Smooth muscle cell (in vitro differentiated cells): Measurements from ENCODE around the gene FEZ2. TPM values are rescaled to one million over a fixed set of nuclear protein-coding genes. Genes with fewer than 3 reads are reported as not detected.

Experiments used
- DNase-seq: peaks from one replicate; lab custom pipeline; 2025; ENCODE audit not compliant: unreplicated experiment; lab: John Stamatoyannopoulos, UW
- H2AFZ ChIP-seq: fragments of 200-600 bp; sonication (generic); 2 replicates; pipeline ENCODE4 v1.6.0; 2016; ENCODE audit warnings: antibody characterized with exemption, low read depth, mild to moderate bottlenecking
- H3F3A ChIP-seq: fragments of 200-600 bp; sonication (generic); 2 replicates; pipeline ENCODE4 v1.6.0; 2017; ENCODE audit warnings: antibody characterized with exemption, low read depth
- H3K27ac ChIP-seq: fragments of 200-600 bp; sonication (generic); 2 replicates; pipeline ENCODE4 v1.5.1; 2016; ENCODE audit warnings: low read depth, mild to moderate bottlenecking
- H3K27me3 ChIP-seq: fragments of 200-600 bp; sonication (generic); 2 replicates; pipeline ENCODE4 v1.6.1; 2016; ENCODE audit warnings: low read depth, mild to moderate bottlenecking
- H3K36me3 ChIP-seq: fragments of 200-600 bp; sonication (generic); 2 replicates; pipeline ENCODE4 v1.5.1; 2016; ENCODE audit warnings: low read depth
- H3K4me1 ChIP-seq: fragments of 200-600 bp; sonication (generic); 2 replicates; pipeline ENCODE4 v1.5.1; 2016; ENCODE audit warnings: low read depth
- H3K4me2 ChIP-seq: fragments of 200-600 bp; sonication (generic); 2 replicates; pipeline ENCODE4 v1.6.0; 2016; ENCODE audit warnings: mild to moderate bottlenecking
- H3K4me3 ChIP-seq: fragments of 200-600 bp; sonication (generic); 2 replicates; pipeline ENCODE4 v1.5.1; 2016; ENCODE audit warnings: mild to moderate bottlenecking
- H3K79me2 ChIP-seq: fragments of 200-600 bp; sonication (generic); 2 replicates; pipeline ENCODE4 v1.6.0; 2016; ENCODE audit warnings: low read depth, mild to moderate bottlenecking
- H3K9ac ChIP-seq: fragments of 200-600 bp; sonication (generic); 2 replicates; pipeline ENCODE4 v1.6.0; 2016; ENCODE audit warnings: low read depth
- H3K9me3 ChIP-seq: fragments of 200-600 bp; sonication (generic); replicated peaks from 2 replicates; pipeline ENCODE4 v1.5.1; 2016; ENCODE audit warnings: low read depth
- H4K20me1 ChIP-seq: fragments of 200-600 bp; sonication (generic); 2 replicates; pipeline ENCODE4 v1.6.0; 2016; ENCODE audit warnings: low read depth
- CTCF ChIP-seq: fragments of 200-600 bp; sonication (generic); IDR thresholded peaks from 2 replicates; pipeline ENCODE4 v1.5.1; 2017; ENCODE audit warnings: borderline replicate concordance, mild to moderate bottlenecking, antibody characterized with exemption; ENCODE audit not compliant: insufficient read depth, poor library complexity, severe bottlenecking
- WGBS: methylation state at CpG from one replicate; pipeline ENCODE4 v1.1.7; 2016; ENCODE audit warnings: low lambda C conversion rate; 5-methylcytosine and 5-hydroxymethylcytosine counted together
- polyA plus RNA-seq: library from polyadenylated mRNA; unstranded; fragments of >200 nt; fragmentation: Nextera tagmentation; extraction: Ambion mirVana; gene quantifications from 2 replicates; pipeline ENCODE4 v1.2.1, GENCODE V29; 2016
- total RNA-seq: library from RNA; depleted of rRNA; stranded (reverse); fragments of >200 nt; gene quantifications from 2 replicates; pipeline ENCODE4 v1.2.3, GENCODE V29; 2014

Gene FEZ2
- total and polyA plus RNA-seq, 2 experiments from 2014 or later: 17.7 to 69.0 TPM

DNA sequence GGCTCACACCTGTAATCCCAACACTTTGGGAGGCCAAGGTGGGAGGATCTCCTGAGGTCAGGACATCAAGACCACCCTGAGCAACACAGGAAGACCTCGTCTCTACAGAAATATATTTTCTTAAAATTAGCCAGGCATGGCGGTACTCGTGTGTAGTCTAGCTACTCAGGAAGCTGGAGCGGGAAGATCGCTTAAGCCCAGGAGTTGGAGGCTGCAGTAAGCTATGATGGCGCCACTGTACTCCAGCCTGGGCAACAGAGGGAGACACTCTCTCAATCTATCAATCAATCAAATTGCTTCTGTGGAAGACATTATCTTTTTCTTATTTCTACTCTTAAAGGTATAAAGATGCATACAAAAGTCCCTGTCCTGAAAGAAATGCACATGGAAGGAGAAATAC, 11.3 kb downstream of the FEZ2 start:
- H3K79me2 ChIP-seq: peaks cover 12% of the 10 kb centered on the region
- H3K4me3 ChIP-seq: no peak overlapping the region
- H3K27ac ChIP-seq: no peak overlapping the region
- DNase-seq: no peak
- H3K4me2 ChIP-seq: no peak overlapping the region
- H4K20me1 ChIP-seq: peaks cover 37% of the 10 kb centered on the region
- H3K27me3 ChIP-seq: no peaks in the 10 kb centered on the region
- H3K9ac ChIP-seq: no peak overlapping the region
- no peaks in the 10 kb centered on the region for H3K4me1 ChIP-seq
- H2AFZ ChIP-seq: no peak overlapping the region
- peaks cover 8% of the 10 kb centered on the region for H3K36me3 ChIP-seq
- TF ChIP-seq CTCF: no peak
- WGBS: 99% methylated on average over 6 of the region's 6 CpGs
- no peaks in the 10 kb centered on the region for H3F3A ChIP-seq
- H3K9me3 ChIP-seq: no peaks in the 10 kb centered on the region

DNA sequence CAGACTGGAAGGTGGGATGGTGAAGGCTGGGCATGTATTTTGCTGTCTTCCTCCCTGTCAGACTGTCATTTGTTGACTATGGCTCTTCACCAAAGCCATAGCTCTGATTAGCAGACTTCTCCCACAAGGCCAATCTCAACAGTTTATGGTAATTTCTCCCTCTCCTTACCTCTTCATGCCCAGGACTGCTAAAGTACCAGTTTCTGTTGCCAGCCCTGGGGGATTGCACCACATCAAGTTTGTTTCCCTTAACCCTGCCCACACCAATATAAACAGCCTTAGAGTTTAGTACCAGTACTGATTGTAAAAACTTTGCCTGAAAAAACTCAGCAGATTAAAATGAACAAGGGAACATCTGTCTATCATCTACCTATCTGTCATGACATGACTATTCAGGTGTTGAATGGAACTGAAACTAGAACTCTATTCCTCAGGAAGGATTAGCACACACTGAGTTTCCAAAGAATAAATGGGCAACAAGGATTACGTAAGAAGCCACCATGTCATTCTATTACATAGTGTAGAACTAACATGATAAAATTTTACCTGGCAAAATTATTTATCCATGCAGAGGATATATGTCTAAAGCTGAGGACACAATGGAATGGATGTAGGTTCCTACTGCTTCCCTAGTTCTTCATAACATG, 13.7 kb downstream of the FEZ2 start:
- peaks cover 8% of the 10 kb centered on the region for H3K36me3 ChIP-seq
- WGBS: 100% methylated on average over 1 of the region's 1 CpG

DNA sequence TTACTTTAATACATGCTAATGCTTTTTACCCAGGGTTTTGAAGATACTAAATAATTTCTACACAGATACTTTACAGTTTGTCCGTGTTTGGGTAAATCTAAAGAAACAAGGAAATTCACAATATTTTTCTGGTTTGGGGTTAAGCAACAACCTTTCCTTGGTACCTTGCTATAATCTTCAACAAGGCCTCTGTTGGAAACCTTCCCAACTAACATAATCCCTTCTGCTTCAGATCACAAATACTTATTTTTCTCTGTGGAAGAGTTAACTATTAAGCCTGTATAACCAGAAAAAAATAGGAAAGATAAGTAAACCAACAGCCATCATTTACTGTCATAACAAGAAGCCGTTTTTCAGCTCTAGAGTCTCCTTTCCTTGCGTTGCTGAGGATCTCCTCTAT, 15.0 kb downstream of the FEZ2 start:
- H3K9ac ChIP-seq: no peak overlapping the region
- H3K36me3 ChIP-seq: peaks cover 8% of the 10 kb centered on the region
- H3F3A ChIP-seq: no peaks in the 10 kb centered on the region
- no peak overlapping the region for H3K27ac ChIP-seq
- H4K20me1 ChIP-seq: peaks cover 18% of the 10 kb centered on the region
- no peaks in the 10 kb centered on the region for H3K4me1 ChIP-seq
- H3K4me2 ChIP-seq: no peak overlapping the region
- no peak for TF ChIP-seq CTCF
- no peaks in the 10 kb centered on the region for H3K79me2 ChIP-seq
- H3K9me3 ChIP-seq: no peaks in the 10 kb centered on the region
- no peaks in the 10 kb centered on the region for H3K27me3 ChIP-seq
- WGBS: 92% methylated on average over 3 of the region's 3 CpGs
- no peak overlapping the region for H2AFZ ChIP-seq
- no peak overlapping the region for H3K4me3 ChIP-seq
- no peak for DNase-seq

More for the DNA sequence above, 13.7 kb downstream of the FEZ2 start:
- no peaks in the 10 kb centered on the region for H3K27me3 ChIP-seq
- TF ChIP-seq CTCF: no peak
- H3K9me3 ChIP-seq: no peaks in the 10 kb centered on the region
- H3F3A ChIP-seq: no peaks in the 10 kb centered on the region
- no peak overlapping the region for H2AFZ ChIP-seq
- H3K4me1 ChIP-seq: no peaks in the 10 kb centered on the region
- no peaks in the 10 kb centered on the region for H3K79me2 ChIP-seq
- DNase-seq: no peak
- H3K27ac ChIP-seq: no peak overlapping the region
- no peak overlapping the region for H3K9ac ChIP-seq
- no peak overlapping the region for H3K4me3 ChIP-seq
- H3K4me2 ChIP-seq: no peak overlapping the region
- peaks cover 21% of the 10 kb centered on the region for H4K20me1 ChIP-seq

DNA sequence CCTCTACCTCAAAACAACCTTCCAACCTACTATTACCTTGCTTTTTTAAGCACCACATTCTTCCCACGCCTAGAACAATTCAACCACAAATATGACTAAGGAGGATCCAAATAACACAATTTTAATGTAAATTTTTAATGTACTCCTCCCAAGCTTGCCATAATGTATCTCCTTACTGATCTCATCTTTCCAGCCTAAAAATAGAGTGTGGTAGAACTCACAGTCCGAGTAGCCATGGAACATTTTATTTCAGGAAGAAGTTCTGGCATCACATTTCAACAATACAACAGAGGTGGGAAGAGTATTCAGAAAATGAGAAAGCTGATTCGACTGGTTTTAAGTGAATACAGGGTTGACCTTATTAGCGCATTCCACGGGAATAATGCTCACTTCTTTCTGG, 15.4 kb downstream of the FEZ2 start:
- H3K9ac ChIP-seq: no peak overlapping the region

More for the DNA sequence above, 15.4 kb downstream of the FEZ2 start:
- no peak overlapping the region for H3K4me3 ChIP-seq
- H3K36me3 ChIP-seq: peaks cover 12% of the 10 kb centered on the region
- no peak for TF ChIP-seq CTCF
- H3K4me2 ChIP-seq: no peak overlapping the region
- no peak for DNase-seq
- H3K79me2 ChIP-seq: no peaks in the 10 kb centered on the region
- WGBS: 94% methylated on average over 5 of the region's 5 CpGs
- no peaks in the 10 kb centered on the region for H3K9me3 ChIP-seq
- H3K27ac ChIP-seq: no peak overlapping the region
- no peaks in the 10 kb centered on the region for H3K4me1 ChIP-seq
- H3K27me3 ChIP-seq: no peaks in the 10 kb centered on the region
- H3F3A ChIP-seq: no peaks in the 10 kb centered on the region
- no peak overlapping the region for H2AFZ ChIP-seq
- peaks cover 15% of the 10 kb centered on the region for H4K20me1 ChIP-seq
